ENCODE results near the gene BCO1. TPM values are rescaled to one million over a fixed set of nuclear protein-coding genes. Genes with fewer than 3 reads are reported as not detected.

The BCO1 gene, protein sequence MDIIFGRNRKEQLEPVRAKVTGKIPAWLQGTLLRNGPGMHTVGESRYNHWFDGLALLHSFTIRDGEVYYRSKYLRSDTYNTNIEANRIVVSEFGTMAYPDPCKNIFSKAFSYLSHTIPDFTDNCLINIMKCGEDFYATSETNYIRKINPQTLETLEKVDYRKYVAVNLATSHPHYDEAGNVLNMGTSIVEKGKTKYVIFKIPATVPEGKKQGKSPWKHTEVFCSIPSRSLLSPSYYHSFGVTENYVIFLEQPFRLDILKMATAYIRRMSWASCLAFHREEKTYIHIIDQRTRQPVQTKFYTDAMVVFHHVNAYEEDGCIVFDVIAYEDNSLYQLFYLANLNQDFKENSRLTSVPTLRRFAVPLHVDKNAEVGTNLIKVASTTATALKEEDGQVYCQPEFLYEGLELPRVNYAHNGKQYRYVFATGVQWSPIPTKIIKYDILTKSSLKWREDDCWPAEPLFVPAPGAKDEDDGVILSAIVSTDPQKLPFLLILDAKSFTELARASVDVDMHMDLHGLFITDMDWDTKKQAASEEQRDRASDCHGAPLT
- total RNA-seq (1 to 10 TPM in 1 of 2 donors, under 1 TPM in 1; 0.87 to 1.2 TPM), polyA plus RNA-seq (ENCODE audit: insufficient read depth, low read depth, low replicate concordance) (0.62 TPM)
- long read RNA-seq, donor 1, result 0 reads
- long read RNA-seq, donor 2, result 0 reads

DNA sequence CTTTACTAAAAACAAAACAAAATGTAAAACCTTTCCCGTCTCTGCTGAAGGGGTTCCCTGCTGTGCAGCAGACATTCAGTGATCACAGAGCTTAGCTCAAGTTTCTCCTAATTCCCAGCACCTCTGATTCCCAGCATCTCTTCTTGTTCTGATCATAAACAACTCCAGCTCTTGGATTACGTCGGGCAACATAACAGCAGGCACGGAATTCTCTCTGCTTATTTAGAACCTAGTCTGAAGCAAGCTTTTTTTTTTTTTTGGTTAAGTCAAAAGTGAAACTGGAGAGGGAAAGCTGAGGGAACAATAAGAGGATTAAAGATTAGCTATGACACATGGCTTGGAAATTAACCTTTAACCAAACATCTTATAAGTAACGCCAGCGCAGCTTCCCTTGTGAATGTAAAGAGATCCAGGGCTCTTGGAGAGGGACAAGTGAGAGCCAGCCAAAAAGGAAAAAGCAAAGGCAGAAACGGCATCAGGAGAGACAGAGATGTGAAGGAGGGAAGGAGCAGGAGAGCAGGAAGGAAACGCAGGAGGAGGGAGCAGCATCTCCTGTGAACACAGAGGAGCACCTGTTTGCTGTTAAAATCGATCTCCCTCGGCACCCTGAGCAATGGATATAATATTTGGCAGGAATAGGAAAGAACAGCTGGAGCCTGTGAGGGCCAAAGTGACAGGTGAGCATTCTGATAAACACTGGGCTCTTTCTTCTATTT lies at the start of gene BCO1:
BCO1 (plus strand) TSS at position 394 of the 716 bp plus-strand sequence; CDS start at position 614, 220 bp downstream.
- 23 to 26% methylated on average over 10 of the region's 10 CpGs for WGBS, 2 donors
- DNase-seq, result peak; percentile 34
- H3K4me1 ChIP-seq, result peaks cover 4% of the 10 kb centered on the region
- H3K4me3 ChIP-seq, result peak within 1 kb of the TSS in 1 of 2 donors; percentile 18
- H3K9me3 ChIP-seq, result no peaks in the 10 kb centered on the region
- TF ChIP-seq POLR2A (IDR thresholded peaks at IDR 0.05), result no peak
- TF ChIP-seq, protein P1, sequence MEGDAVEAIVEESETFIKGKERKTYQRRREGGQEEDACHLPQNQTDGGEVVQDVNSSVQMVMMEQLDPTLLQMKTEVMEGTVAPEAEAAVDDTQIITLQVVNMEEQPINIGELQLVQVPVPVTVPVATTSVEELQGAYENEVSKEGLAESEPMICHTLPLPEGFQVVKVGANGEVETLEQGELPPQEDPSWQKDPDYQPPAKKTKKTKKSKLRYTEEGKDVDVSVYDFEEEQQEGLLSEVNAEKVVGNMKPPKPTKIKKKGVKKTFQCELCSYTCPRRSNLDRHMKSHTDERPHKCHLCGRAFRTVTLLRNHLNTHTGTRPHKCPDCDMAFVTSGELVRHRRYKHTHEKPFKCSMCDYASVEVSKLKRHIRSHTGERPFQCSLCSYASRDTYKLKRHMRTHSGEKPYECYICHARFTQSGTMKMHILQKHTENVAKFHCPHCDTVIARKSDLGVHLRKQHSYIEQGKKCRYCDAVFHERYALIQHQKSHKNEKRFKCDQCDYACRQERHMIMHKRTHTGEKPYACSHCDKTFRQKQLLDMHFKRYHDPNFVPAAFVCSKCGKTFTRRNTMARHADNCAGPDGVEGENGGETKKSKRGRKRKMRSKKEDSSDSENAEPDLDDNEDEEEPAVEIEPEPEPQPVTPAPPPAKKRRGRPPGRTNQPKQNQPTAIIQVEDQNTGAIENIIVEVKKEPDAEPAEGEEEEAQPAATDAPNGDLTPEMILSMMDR (IDR thresholded peaks at IDR 0.05), result no peak
- peak within 1 kb of the TSS; percentile 50 to 64 for H3K27ac ChIP-seq
- H3K36me3 ChIP-seq (ENCODE audit: low read depth, missing control alignments), result no peaks in the 10 kb centered on the region
- intact Hi-C loops (cut with DNase I; ENCODE audit: low total_unique reads), result no loop called here
- no peaks in the 10 kb centered on the region for H3K27me3 ChIP-seq

DNA sequence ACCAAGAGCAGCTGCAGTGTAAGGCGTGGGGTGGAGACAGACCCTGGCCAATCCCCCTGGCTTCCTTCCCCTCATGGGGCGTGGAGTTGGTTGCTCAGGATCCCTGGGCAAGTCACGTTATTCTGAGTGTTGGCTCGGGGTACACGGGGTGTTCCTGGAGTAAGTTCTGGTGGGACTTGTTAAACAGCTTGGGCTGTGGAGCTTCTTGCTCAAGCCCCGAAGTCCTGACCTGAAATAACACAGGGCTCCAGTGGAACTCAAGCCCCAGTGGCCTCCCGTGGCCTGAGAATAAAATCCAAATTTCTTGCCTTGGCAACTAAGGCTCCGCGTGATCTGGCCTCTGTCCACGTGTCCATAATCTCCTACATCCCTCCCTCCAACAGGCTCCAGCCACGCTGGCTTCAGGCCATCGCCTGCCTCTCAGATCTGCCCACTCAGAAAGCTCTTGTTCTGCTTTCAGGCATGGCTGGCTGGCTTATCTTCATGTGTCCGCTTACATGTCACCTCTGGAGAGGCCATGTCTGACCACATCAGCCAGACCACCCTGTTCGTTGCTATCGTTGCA lies 49.3 kb upstream of the BCO1 start:
- no peaks in the 10 kb centered on the region for H3K27me3 ChIP-seq
- DNase-seq, result peak; percentile 87
- no peaks in the 10 kb centered on the region for H3K36me3 ChIP-seq (ENCODE audit: low read depth, missing control alignments)
- intact Hi-C loops (cut with DNase I; ENCODE audit: low total_unique reads), result no loop called here
- no peaks in the 10 kb centered on the region for H3K9me3 ChIP-seq
- 48 to 65% methylated on average over 12 to 15 of the region's 15 CpGs for WGBS, 2 donors
- TF ChIP-seq, protein P1 (IDR thresholded peaks at IDR 0.05), result no peak
- TF ChIP-seq POLR2A (IDR thresholded peaks at IDR 0.05), result no peak
- H3K27ac ChIP-seq, result peak overlapping the region in 1 of 2 donors; percentile 66
- H3K4me3 ChIP-seq, result no peak overlapping the region
- no peaks in the 10 kb centered on the region for H3K4me1 ChIP-seq

DNA sequence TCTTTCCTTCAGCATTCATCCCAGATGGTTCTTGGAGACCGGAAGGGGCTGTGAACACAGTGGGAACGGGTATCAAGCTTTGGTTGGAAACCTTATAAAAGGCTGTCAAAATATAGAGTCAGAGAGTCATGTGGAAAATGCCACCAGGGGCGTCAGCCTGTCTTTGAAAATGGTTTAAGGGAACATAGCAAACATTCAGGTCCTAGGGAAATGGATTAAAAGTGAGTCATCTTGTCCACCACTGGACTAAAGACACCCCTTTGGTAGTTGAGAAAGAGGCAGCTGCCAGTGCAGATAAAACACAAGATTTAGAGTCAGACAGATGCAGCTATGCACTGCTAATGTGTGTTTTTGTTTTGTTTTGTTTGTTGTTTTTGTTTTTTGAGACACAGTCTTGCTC lies 47.8 kb upstream of the BCO1 start:
- Histone ChIP-seq H3K27me3 (no peaks in the 10 kb centered on the region), H3K27ac (no peak overlapping the region), H3K4me1 (no peaks in the 10 kb centered on the region), H3K9me3 (no peaks in the 10 kb centered on the region), H3K36me3 (ENCODE audit: low read depth, missing control alignments) (no peaks in the 10 kb centered on the region), H3K4me3 (no peak overlapping the region)
- WGBS, 2 donors, result 46 to 58% methylated on average over 3 of the region's 3 CpGs
- no peak for DNase-seq
- intact Hi-C loops (cut with DNase I; ENCODE audit: low total_unique reads), result no loop called here
- TF ChIP-seq POLR2A (IDR thresholded peaks at IDR 0.05), result no peak
- TF ChIP-seq, protein P1 (IDR thresholded peaks at IDR 0.05), result no peak

DNA sequence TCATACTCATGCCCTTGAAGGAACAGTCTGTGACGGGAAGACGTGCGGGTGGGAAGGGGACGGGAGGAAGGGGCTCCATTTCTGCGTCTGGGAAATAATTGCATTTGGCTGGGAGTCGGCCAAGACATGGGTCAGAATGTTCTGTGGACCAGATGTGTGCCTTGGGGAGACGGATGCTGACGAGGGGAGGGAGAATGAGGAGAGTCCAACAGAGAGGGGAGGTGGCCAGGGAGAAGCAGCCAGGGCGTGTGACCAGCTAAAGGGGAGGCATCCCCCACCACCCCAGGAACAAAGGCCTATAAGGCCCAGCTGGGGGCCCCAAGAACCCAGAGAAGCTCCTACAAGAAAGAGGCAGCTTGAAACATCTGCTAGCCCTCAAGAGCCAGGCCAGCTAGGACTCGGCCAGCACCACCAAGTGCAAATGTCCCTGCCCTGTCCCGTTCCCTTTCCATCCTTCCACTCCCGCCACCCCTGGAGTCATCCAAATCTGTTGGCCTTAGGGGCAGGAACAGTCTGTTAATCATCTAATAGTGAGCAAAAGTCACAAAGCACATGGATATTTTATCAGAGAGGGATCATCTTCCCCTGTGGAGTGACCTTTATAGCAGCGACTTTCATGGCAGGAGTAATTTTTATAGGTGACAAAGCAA lies 42.5 kb upstream of the BCO1 start:
- TF ChIP-seq, protein P1 (IDR thresholded peaks at IDR 0.05), result no peak
- TF ChIP-seq POLR2A (IDR thresholded peaks at IDR 0.05), result no peak
- Histone ChIP-seq H3K4me1 (no peaks in the 10 kb centered on the region), H3K27me3 (no peaks in the 10 kb centered on the region), H3K36me3 (ENCODE audit: low read depth, missing control alignments) (no peaks in the 10 kb centered on the region), H3K4me3 (no peak overlapping the region), H3K9me3 (no peaks in the 10 kb centered on the region), H3K27ac (no peak overlapping the region)
- intact Hi-C loops (cut with DNase I; ENCODE audit: low total_unique reads), result no loop called here
- DNase-seq, result no peak
- WGBS, 2 donors, result 56 to 65% methylated on average over 13 of the region's 13 CpGs

Measured in testis (tissue), 5 donors.